ENCODE measurements around the gene RGP1. TPM values are rescaled to one million over a fixed set of nuclear protein-coding genes. Genes with fewer than 3 reads are reported as not detected.

The RGP1 gene
- total RNA-seq, 1 experiment from 2014 or later, result 27.1 TPM

DNA sequence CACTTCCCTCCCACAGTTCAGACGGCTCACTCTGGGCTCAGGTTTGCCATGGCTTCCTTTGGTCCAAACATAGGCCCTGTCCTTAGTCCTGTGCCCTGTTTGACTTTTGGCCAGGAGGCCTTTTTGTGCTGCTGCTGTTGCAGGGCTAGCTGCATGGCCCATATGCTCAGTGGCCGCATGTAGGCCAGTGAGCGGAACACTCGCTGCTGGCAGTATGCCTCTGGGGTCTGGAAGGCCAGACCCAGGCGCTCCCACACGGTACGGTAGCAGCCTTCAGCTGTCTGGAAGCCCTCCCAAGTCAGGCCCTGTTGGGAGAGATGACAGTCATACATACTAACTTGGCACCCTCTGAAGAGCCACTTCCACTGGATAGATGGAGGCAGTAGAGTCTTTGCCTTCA, 11.9 kb upstream of the RGP1 start:
- intact Hi-C loops (cut with micrococcal nuclease; ENCODE audit: unreplicated experiment), result loop anchor here (10.0 kb wide), 2 partner anchors 252 to 622 kb away; partner anchors contain the start of gene ATOSB
- TF ChIP-seq, protein P1, sequence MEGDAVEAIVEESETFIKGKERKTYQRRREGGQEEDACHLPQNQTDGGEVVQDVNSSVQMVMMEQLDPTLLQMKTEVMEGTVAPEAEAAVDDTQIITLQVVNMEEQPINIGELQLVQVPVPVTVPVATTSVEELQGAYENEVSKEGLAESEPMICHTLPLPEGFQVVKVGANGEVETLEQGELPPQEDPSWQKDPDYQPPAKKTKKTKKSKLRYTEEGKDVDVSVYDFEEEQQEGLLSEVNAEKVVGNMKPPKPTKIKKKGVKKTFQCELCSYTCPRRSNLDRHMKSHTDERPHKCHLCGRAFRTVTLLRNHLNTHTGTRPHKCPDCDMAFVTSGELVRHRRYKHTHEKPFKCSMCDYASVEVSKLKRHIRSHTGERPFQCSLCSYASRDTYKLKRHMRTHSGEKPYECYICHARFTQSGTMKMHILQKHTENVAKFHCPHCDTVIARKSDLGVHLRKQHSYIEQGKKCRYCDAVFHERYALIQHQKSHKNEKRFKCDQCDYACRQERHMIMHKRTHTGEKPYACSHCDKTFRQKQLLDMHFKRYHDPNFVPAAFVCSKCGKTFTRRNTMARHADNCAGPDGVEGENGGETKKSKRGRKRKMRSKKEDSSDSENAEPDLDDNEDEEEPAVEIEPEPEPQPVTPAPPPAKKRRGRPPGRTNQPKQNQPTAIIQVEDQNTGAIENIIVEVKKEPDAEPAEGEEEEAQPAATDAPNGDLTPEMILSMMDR (IDR thresholded peaks at IDR 0.05; ENCODE audit: insufficient read depth in 1 of 2, low read depth in 1 of 2, low read length in 1 of 2, severe bottlenecking in 1 of 2, unreplicated experiment in 1 of 2), result no peak
- H3K9me3 Mint-ChIP-seq (ENCODE audit: unreplicated experiment), result no peaks in the 10 kb centered on the region
- peaks cover 91% of the 10 kb centered on the region for H3K36me3 Mint-ChIP-seq (ENCODE audit: insufficient read depth, unreplicated experiment)
- no peaks in the 10 kb centered on the region for H3K9me3 ChIP-seq
- peaks cover 4% of the 10 kb centered on the region for H3K36me3 ChIP-seq (ENCODE audit: control insufficient read depth, insufficient read depth, low read length)
- BruUV-seq (replicated peaks), result no TSS peak
- H3K4me1 ChIP-seq, result peaks cover 6% of the 10 kb centered on the region; the same call in 1 of the 2 replicates
- POLR2A ChIA-PET, result interaction anchor here (1.3 kb wide), 1 partner anchor 12 kb away, joined by 6 read pairs; the partner anchor contains the start of genes GBA2 and RGP1
- no peaks in the 10 kb centered on the region for H3K27me3 Mint-ChIP-seq (ENCODE audit: insufficient read depth, unreplicated experiment)
- no peak overlapping the region for H3K4me3 Mint-ChIP-seq (ENCODE audit: unreplicated experiment)
- H3K4me1 Mint-ChIP-seq (ENCODE audit: low read depth, unreplicated experiment), result no peaks in the 10 kb centered on the region
- CTCF ChIA-PET, result interaction anchor here (2.5 kb wide), 1 partner anchor 11 kb away, joined by 7 read pairs; no protein-coding TSS in a partner anchor
- DNase-seq, result no peak
- H3K4me3 ChIP-seq (ENCODE audit: low read depth, low read length), result no peak overlapping the region
- no peak overlapping the region for H3K27ac Mint-ChIP-seq (ENCODE audit: unreplicated experiment)
- no peaks in the 10 kb centered on the region for H3K27me3 ChIP-seq (replicated peaks; ENCODE audit: control insufficient read depth, insufficient read depth, low read length)

DNA sequence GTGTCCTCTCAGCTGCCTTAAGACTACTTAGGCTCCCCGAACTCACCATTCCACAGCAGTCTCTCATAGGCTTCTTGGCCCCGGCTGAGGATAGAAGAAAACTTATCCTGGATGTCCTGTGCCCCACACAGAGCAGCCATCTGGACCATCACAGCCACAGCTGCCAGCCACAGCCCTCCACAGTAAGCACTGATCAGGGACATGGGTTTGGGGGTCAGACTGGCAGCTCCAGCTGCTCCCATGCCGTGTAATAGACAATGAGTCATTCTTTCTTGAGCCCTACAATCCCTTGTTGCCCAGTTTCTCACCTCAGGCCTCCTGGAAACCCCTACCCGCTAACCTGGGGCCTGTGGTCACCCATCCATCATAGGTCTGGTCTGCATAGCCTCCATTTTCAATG, 10.9 kb upstream of the RGP1 start:
- no peak overlapping the region for H3K4me3 Mint-ChIP-seq (ENCODE audit: unreplicated experiment)
- POLR2A ChIA-PET, result interaction anchor here (1.3 kb wide), 1 partner anchor 11 kb away, joined by 6 read pairs; the partner anchor contains the start of genes GBA2 and RGP1
- no peaks in the 10 kb centered on the region for H3K9me3 Mint-ChIP-seq (ENCODE audit: unreplicated experiment)
- CTCF ChIA-PET, result interaction anchor here (1.3 to 2.5 kb wide), 2 partner anchors 10 to 77 kb away, joined by 3 to 7 read pairs; no protein-coding TSS in a partner anchor
- no peaks in the 10 kb centered on the region for H3K4me1 Mint-ChIP-seq (ENCODE audit: low read depth, unreplicated experiment)
- H3K27me3 Mint-ChIP-seq (ENCODE audit: insufficient read depth, unreplicated experiment), result no peaks in the 10 kb centered on the region
- H3K9me3 ChIP-seq, result no peaks in the 10 kb centered on the region
- TF ChIP-seq, protein P1 (IDR thresholded peaks at IDR 0.05; ENCODE audit: insufficient read depth in 1 of 2, low read depth in 1 of 2, low read length in 1 of 2, severe bottlenecking in 1 of 2, unreplicated experiment in 1 of 2), result no peak
- peak overlapping the region; percentile 27 for H3K27ac Mint-ChIP-seq (ENCODE audit: unreplicated experiment)
- H3K36me3 Mint-ChIP-seq (ENCODE audit: insufficient read depth, unreplicated experiment), result peaks cover 87% of the 10 kb centered on the region
- TSS peak; percentile 4 for BruUV-seq (replicated peaks)
- intact Hi-C loops (cut with micrococcal nuclease; ENCODE audit: unreplicated experiment), result loop anchor here (10.0 kb wide), 2 partner anchors 253 to 623 kb away; partner anchors contain the start of gene ATOSB
- H3K27me3 ChIP-seq (replicated peaks; ENCODE audit: control insufficient read depth, insufficient read depth, low read length), result no peaks in the 10 kb centered on the region
- peaks cover 6% of the 10 kb centered on the region; the same call in 1 of the 2 replicates for H3K4me1 ChIP-seq
- H3K36me3 ChIP-seq (ENCODE audit: control insufficient read depth, insufficient read depth, low read length), result peaks cover 5% of the 10 kb centered on the region
- no peak overlapping the region for H3K4me3 ChIP-seq (ENCODE audit: low read depth, low read length)
- no peak for DNase-seq

DNA sequence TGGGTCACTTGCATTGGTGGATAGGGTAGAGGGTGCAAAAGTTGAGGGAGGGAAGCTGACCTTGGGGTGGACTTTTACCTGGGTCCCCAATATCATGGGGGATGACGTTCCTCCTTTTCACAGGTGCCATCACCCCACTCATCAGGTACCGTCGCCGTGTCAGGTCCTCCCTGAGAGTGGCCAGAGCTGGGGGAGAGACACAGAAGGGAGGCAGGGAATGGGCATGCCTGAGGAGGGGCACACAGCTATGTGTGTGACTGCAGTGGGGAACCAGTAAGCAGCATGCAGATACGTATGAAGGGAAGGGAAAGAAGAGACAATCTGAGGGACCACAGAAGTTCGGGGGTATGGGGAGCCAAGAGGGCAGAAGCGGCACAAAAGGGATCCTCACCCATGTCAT, 10.2 kb upstream of the RGP1 start:
- H3K27me3 ChIP-seq (replicated peaks; ENCODE audit: control insufficient read depth, insufficient read depth, low read length), result no peaks in the 10 kb centered on the region
- no peaks in the 10 kb centered on the region for H3K4me1 Mint-ChIP-seq (ENCODE audit: low read depth, unreplicated experiment)
- no peak overlapping the region for H3K4me3 ChIP-seq (ENCODE audit: low read depth, low read length)
- no peaks in the 10 kb centered on the region for H3K9me3 Mint-ChIP-seq (ENCODE audit: unreplicated experiment)
- H3K4me1 ChIP-seq, result no peaks in the 10 kb centered on the region
- H3K36me3 ChIP-seq (ENCODE audit: control insufficient read depth, insufficient read depth, low read length), result peaks cover 5% of the 10 kb centered on the region
- H3K9me3 ChIP-seq, result no peaks in the 10 kb centered on the region
- no peak overlapping the region for H3K4me3 Mint-ChIP-seq (ENCODE audit: unreplicated experiment)
- H3K36me3 Mint-ChIP-seq (ENCODE audit: insufficient read depth, unreplicated experiment), result peaks cover 89% of the 10 kb centered on the region
- POLR2A ChIA-PET, result interaction anchor here (1.0 kb wide), 2 partner anchors 9 to 11 kb away, joined by 3 read pairs; partner anchors contain the start of genes GBA2 and RGP1
- no peaks in the 10 kb centered on the region for H3K27me3 Mint-ChIP-seq (ENCODE audit: insufficient read depth, unreplicated experiment)
- peak overlapping the region; percentile 27 for H3K27ac Mint-ChIP-seq (ENCODE audit: unreplicated experiment)
- intact Hi-C loops (cut with micrococcal nuclease; ENCODE audit: unreplicated experiment), result loop anchor here (10.0 kb wide), 2 partner anchors 254 to 624 kb away; partner anchors contain the start of gene ATOSB
- no TSS peak for BruUV-seq (replicated peaks)
- CTCF ChIA-PET, result interaction anchor here (1.3 to 2.5 kb wide), 2 partner anchors 9 to 78 kb away, joined by 3 to 7 read pairs; no protein-coding TSS in a partner anchor
- no peak for DNase-seq
- TF ChIP-seq, protein P1 (IDR thresholded peaks at IDR 0.05; ENCODE audit: insufficient read depth in 1 of 2, low read depth in 1 of 2, low read length in 1 of 2, severe bottlenecking in 1 of 2, unreplicated experiment in 1 of 2), result no peak

All from Caco-2 (cell line).